Testis (tissue), 3 donors: ENCODE results near the gene TCF7L1. TPM values are rescaled to one million over a fixed set of nuclear protein-coding genes. Genes with fewer than 3 reads are reported as not detected.

Experiments
- DNase-seq: peaks from one replicate; pipeline ENCODE4 v3.0.0-alpha.2; 2019
- H3K27ac ChIP-seq, 2 donors: fragments of 200-600 bp; sonication (generic); one replicate each; pipeline ENCODE4 v1.5.1; 2019
- H3K27me3 ChIP-seq: fragments of 200-600 bp; sonication (generic); one replicate; pipeline ENCODE4 v1.5.1; 2019
- H3K36me3 ChIP-seq: fragments of 200-600 bp; sonication (generic); one replicate; pipeline ENCODE4 v1.5.1; 2017; ENCODE audit warnings: low read depth; ENCODE audit errors: missing control alignments
- H3K4me1 ChIP-seq: fragments of 200-600 bp; sonication (generic); one replicate; pipeline ENCODE4 v1.5.1; 2019
- H3K4me3 ChIP-seq, 2 donors: fragments of 200-600 bp; sonication (generic); one replicate each; pipeline ENCODE4 v1.5.1; 2017 to 2019
- H3K9me3 ChIP-seq: fragments of 200-600 bp; sonication (generic); one replicate; pipeline ENCODE4 v1.5.1; 2017
- CTCF ChIP-seq, 3 experiments: fragments of 450-650 bp in 2 of 3; fragments of 200-600 bp in 1 of 3; sonication (generic) in 1 of 3; IDR thresholded peaks; one replicate each; pipeline ENCODE4 v1.5.1; 2016 to 2019; ENCODE audit warnings: antibody characterized with exemption in 3 of 3, mild to moderate bottlenecking in 2 of 3, moderate library complexity in 1 of 3
- POLR2A ChIP-seq: fragments of 450-650 bp; IDR thresholded peaks from one replicate; pipeline ENCODE4 v1.6.1; 2017; ENCODE audit warnings: antibody characterized with exemption, mild to moderate bottlenecking, moderate library complexity
- WGBS, 2 donors: methylation state at CpG; one replicate each; pipeline ENCODE4 v1.1.5; 2018; 5-methylcytosine and 5-hydroxymethylcytosine counted together
- intact Hi-C: fragments of 100-400 bp; cut with DNase I; formaldehyde crosslinking; loops from one replicate; pipeline ENCODE4 v1.15.1; 2023; ENCODE audit warnings: low total_unique reads
- polyA plus RNA-seq: library from polyadenylated mRNA; stranded (reverse); fragments of 350-450 nt; fragmentation: Illumina TruSeq; extraction: RNeasy Lipid Tissue Mini Kit (QIAGEN cat#74804); gene quantifications from one replicate; pipeline ENCODE4 v1.2.3, GENCODE V29; 2014; ENCODE audit warnings: low read depth, low replicate concordance; ENCODE audit not compliant: insufficient read depth
- total RNA-seq, 2 donors: library from RNA; depleted of rRNA; stranded (reverse); fragments of >200 nt; gene quantifications; one replicate each; pipeline ENCODE4 v1.2.3, GENCODE V29; 2016

The TCF7L1 gene
- total and polyA plus RNA-seq, 3 donors from 2014 or later = 6.7 to 11.9 (median 6.7) TPM

GRCh38 chr2:85215448-85216401 lies 82.5 kb downstream of the TCF7L1 start:
- intact Hi-C loops = no loop called here
- H3K4me1 ChIP-seq = peaks cover 9% of the 10 kb centered on the region
- WGBS, 2 donors = 61 to 73% methylated on average over 17 to 18 of the region's 18 CpGs

GRCh38 chr2:85216927-85217326 lies 83.7 kb downstream of the TCF7L1 start:
- no peak overlapping the region for H3K4me3 ChIP-seq
- H3K9me3 ChIP-seq = no peaks in the 10 kb centered on the region
- H3K27me3 ChIP-seq = no peaks in the 10 kb centered on the region
- TF ChIP-seq CTCF (IDR thresholded peaks at IDR 0.05) (no peak), POLR2A (no peak)
- peak; percentile 36 for DNase-seq
- 50 to 76% methylated on average over 4 of the region's 4 CpGs for WGBS, 2 donors
- H3K27ac ChIP-seq = no peak overlapping the region
- H3K4me1 ChIP-seq = peaks cover 9% of the 10 kb centered on the region
- intact Hi-C loops = no loop called here
- no peaks in the 10 kb centered on the region for H3K36me3 ChIP-seq

More at GRCh38 chr2:85215448-85216401, 82.5 kb downstream of the TCF7L1 start:
- Histone ChIP-seq H3K27me3 (no peaks in the 10 kb centered on the region), H3K36me3 (no peaks in the 10 kb centered on the region), H3K4me3 (no peak overlapping the region), H3K27ac (no peak overlapping the region), H3K9me3 (no peaks in the 10 kb centered on the region)
- no peak for DNase-seq
- no peak for TF ChIP-seq CTCF (IDR thresholded peaks at IDR 0.05)
- no peak for TF ChIP-seq POLR2A

GRCh38 chr2:85221067-85221691 lies 88.0 kb downstream of the TCF7L1 start:
- no peak overlapping the region for H3K27ac ChIP-seq
- no peaks in the 10 kb centered on the region for H3K27me3 ChIP-seq
- intact Hi-C loops = no loop called here
- H3K4me3 ChIP-seq = no peak overlapping the region
- TF ChIP-seq POLR2A (no peak), CTCF (IDR thresholded peaks at IDR 0.05) (no peak)
- H3K4me1 ChIP-seq = peaks cover 4% of the 10 kb centered on the region
- no peaks in the 10 kb centered on the region for H3K36me3 ChIP-seq
- no peaks in the 10 kb centered on the region for H3K9me3 ChIP-seq
- peak; percentile 40 for DNase-seq
- 65 to 73% methylated on average over 8 of the region's 8 CpGs for WGBS, 2 donors

GRCh38 chr2:85222792-85223191 lies 89.6 kb downstream of the TCF7L1 start:
- no peak overlapping the region for H3K4me3 ChIP-seq
- no peaks in the 10 kb centered on the region for H3K9me3 ChIP-seq
- WGBS, 2 donors = 62% methylated on average over 3 of the region's 3 CpGs
- no peaks in the 10 kb centered on the region for H3K27me3 ChIP-seq
- no peaks in the 10 kb centered on the region for H3K36me3 ChIP-seq
- intact Hi-C loops = no loop called here
- DNase-seq = no peak
- no peak overlapping the region for H3K27ac ChIP-seq
- TF ChIP-seq POLR2A (no peak), CTCF (IDR thresholded peaks at IDR 0.05) (no peak)
- no peaks in the 10 kb centered on the region for H3K4me1 ChIP-seq
